ENCODE measurements around the gene SYT7. TPM values are rescaled to one million over a fixed set of nuclear protein-coding genes. Genes with fewer than 3 reads are reported as not detected.

The SYT7 gene
- total and polyA plus RNA-seq, 10 of the 15 experiments (the other 5 are each of a cell fraction or from before 2014, with no cell fraction given): not detected

- no peak for TF ChIP-seq ZBTB40 (IDR thresholded peaks at IDR 0.05; ENCODE audit: borderline replicate concordance)
Measured at GRCh38 chr11:61522881-61523280, 58.0 kb downstream of the SYT7 start (continued).

GRCh38 chr11:61518032-61518795 is 62.7 kb downstream of the SYT7 start:
- Histone ChIP-seq H3K4me3 (no peak overlapping the region), H3K27ac (ENCODE audit: control insufficient read depth, insufficient read depth) (no peak overlapping the region), H3K9me3 (replicated peaks; ENCODE audit: control insufficient read depth, insufficient read depth, low read length) (no peaks in the 10 kb centered on the region), H4K20me1 (ENCODE audit: control insufficient read depth, insufficient read depth) (no peaks in the 10 kb centered on the region; the same call in 1 of the 2 replicates), H3K4me1 (ENCODE audit: control insufficient read depth, insufficient read depth, low read length) (no peaks in the 10 kb centered on the region), H3K79me2 (ENCODE audit: control insufficient read depth, insufficient read depth, low read length) (no peaks in the 10 kb centered on the region), H2AFZ (ENCODE audit: control insufficient read depth, low read depth, low read length) (no peak overlapping the region), H3K9ac (ENCODE audit: control insufficient read depth, insufficient read depth, low read length) (no peak overlapping the region), H3K4me2 (ENCODE audit: control insufficient read depth, insufficient read depth) (no peak overlapping the region), H3K36me3 (ENCODE audit: control insufficient read depth in 2 of 2, insufficient read depth in 2 of 2, low read length in 1 of 2) (no peaks in the 10 kb centered on the region), H3K27me3 (replicated peaks in 1 of 2; ENCODE audit: control insufficient read depth in 2 of 2, insufficient read depth in 2 of 2, low read length in 1 of 2) (0 out of 4 replicates have a peak, but pooled peaks cover 0 to 2% of the 10 kb centered on the region in 2 experiments)
- intact Hi-C loops (cut with micrococcal nuclease; ENCODE audit: unreplicated experiment) (no loop called here), in situ Hi-C loops (cut with MboI) (no loop called here)
- no peak for ATAC-seq
- POLR2A ChIA-PET: no interaction called here
- FAIRE-seq: no peak
- SMC1A ChIA-PET (ENCODE audit: uncharacterized antibody, unreplicated experiment): interaction anchor here (1.0 to 2.1 kb wide), 3 partner anchors 8 to 121 kb away, joined by 3 to 10 read pairs (median 6); no protein-coding TSS in a partner anchor
- BruUV-seq (replicated peaks): no TSS peak
- no peak for DNase-seq (ENCODE audit: low read depth, low spot score)
- TF ChIP-seq RB1 (IDR thresholded peaks at IDR 0.05; ENCODE audit: borderline replicate concordance) (no peak), CREM (IDR thresholded peaks at IDR 0.05; ENCODE audit: low read depth) (no peak), KLF5 (IDR thresholded peaks at IDR 0.05; ENCODE audit: partially characterized antibody) (no peak), HDGF (IDR thresholded peaks at IDR 0.05) (no peak), MYC (IDR thresholded peaks at IDR 0.05; ENCODE audit: insufficient read depth, insufficient read length, insufficient replicate concordance, low read length, severe bottlenecking) (no peak), WRNIP1 (IDR thresholded peaks at IDR 0.05; ENCODE audit: borderline replicate concordance, low read depth, low read length) (no peak), CHD2 (IDR thresholded peaks at IDR 0.05; ENCODE audit: borderline replicate concordance, low read depth, low read length) (no peak), NBN (IDR thresholded peaks at IDR 0.05) (no peak), SREBF1 (IDR thresholded peaks at IDR 0.05; ENCODE audit: low read length) (no peak), CBX3 (IDR thresholded peaks at IDR 0.05; ENCODE audit: borderline replicate concordance, low read depth) (no peak), TCF3 (IDR thresholded peaks at IDR 0.05; ENCODE audit: borderline replicate concordance, insufficient read depth, low read depth, low read length) (no peak), ZNF687 (IDR thresholded peaks at IDR 0.05) (no peak)
- RAD21 ChIA-PET (ENCODE audit: unreplicated experiment): interaction anchor here (2.5 to 4.6 kb wide), 2 partner anchors 42 to 72 kb away, joined by 12 to 26 read pairs; no protein-coding TSS in a partner anchor
- 29% methylated on average over 23 of the region's 23 CpGs for WGBS (ENCODE audit: insufficient coverage, insufficient replicate concordance, low lambda C conversion rate, missing lambda C conversion rate)
- CTCF ChIA-PET: interaction anchor here (0.9 to 4.1 kb wide), 15 partner anchors 8 to 182 kb away, joined by 3 to 67 read pairs (median 8); no protein-coding TSS in a partner anchor

All from GM12878 (cell line).